Gastroesophageal sphincter (tissue), 4 donors: ENCODE results near the gene SLC35A2. TPM values are rescaled to one million over a fixed set of nuclear protein-coding genes. Genes with fewer than 3 reads are reported as not detected.

Experiments
- ATAC-seq: fragments of 150-250 bp; one replicate; pipeline ENCODE4 v1.9.1; 2016; ENCODE audit warnings: mild to moderate bottlenecking, moderate library complexity
- H3K27ac ChIP-seq, 4 donors: fragments of 200-600 bp; sonication (generic) in 3 of 4; 1 replicate in 3 of 4; 2 replicates in 1 of 4; pipeline ENCODE4 v1.5.1; 2016 to 2019
- H3K27me3 ChIP-seq: fragments of 200-600 bp; sonication (generic); one replicate; pipeline ENCODE4 v1.5.1; 2019
- H3K36me3 ChIP-seq, 2 donors: fragments of 200-600 bp; sonication (generic); one replicate each; pipeline ENCODE4 v1.5.1; 2019; ENCODE audit warnings: control low read depth in 1 of 2
- H3K4me1 ChIP-seq, 3 donors: fragments of 200-600 bp; sonication (generic); 1 replicate in 2 of 3; 2 replicates in 1 of 3; pipeline ENCODE4 v1.5.1; 2016 to 2019; ENCODE audit warnings: control low read depth in 2 of 3
- H3K4me3 ChIP-seq, 2 donors: fragments of 200-600 bp; sonication (generic); one replicate each; pipeline ENCODE4 v1.5.1; 2019; ENCODE audit warnings: mild to moderate bottlenecking in 1 of 2, moderate library complexity in 1 of 2
- H3K9me3 ChIP-seq, 3 donors: fragments of 200-600 bp; sonication (generic); one replicate each; pipeline ENCODE4 v1.5.1; 2017 to 2019; ENCODE audit warnings: control low read depth in 2 of 3
- EP300 ChIP-seq: sonication (generic); formaldehyde crosslinking; IDR thresholded peaks from one replicate; pipeline ENCODE4 v1.6.1; 2017; ENCODE audit warnings: antibody characterized with exemption, mild to moderate bottlenecking
- POLR2A ChIP-seq, 2 donors: fragments of 450-650 bp; IDR thresholded peaks; one replicate each; pipeline ENCODE4 v1.6.1; 2017; ENCODE audit warnings: antibody characterized with exemption in 2 of 2, mild to moderate bottlenecking in 2 of 2, moderate library complexity in 1 of 2
- POLR2AphosphoS5 ChIP-seq: sonication (generic); formaldehyde crosslinking; IDR thresholded peaks from one replicate; pipeline ENCODE4 v1.6.1; 2017; ENCODE audit warnings: antibody characterized with exemption
- WGBS, 2 donors: methylation state at CpG; one replicate each; pipeline ENCODE4 v1.1.5; 2018; ENCODE audit warnings: low coverage in 1 of 2; 5-methylcytosine and 5-hydroxymethylcytosine counted together
- total RNA-seq, 4 donors: library from RNA; depleted of rRNA; stranded (reverse); fragments of >200 nt; gene quantifications; one replicate each; pipeline ENCODE4 v1.1.0, GENCODE V29; 2016
- TF ChIP-seq, protein P1 (sequence below), 4 experiments: fragments of 200-600 bp in 2 of 4; fragments of 450-650 bp in 2 of 4; sonication (generic) in 1 of 4; IDR thresholded peaks; one replicate each; pipeline ENCODE4 v1.5.1; 2017 to 2019; ENCODE audit warnings: antibody characterized with exemption in 4 of 4, mild to moderate bottlenecking in 2 of 4, moderate library complexity in 2 of 4

SLC35A2 gene
- total RNA-seq, 4 donors from 2014 or later, result 8.1 to 12.8 (median 11.9) TPM

DNA sequence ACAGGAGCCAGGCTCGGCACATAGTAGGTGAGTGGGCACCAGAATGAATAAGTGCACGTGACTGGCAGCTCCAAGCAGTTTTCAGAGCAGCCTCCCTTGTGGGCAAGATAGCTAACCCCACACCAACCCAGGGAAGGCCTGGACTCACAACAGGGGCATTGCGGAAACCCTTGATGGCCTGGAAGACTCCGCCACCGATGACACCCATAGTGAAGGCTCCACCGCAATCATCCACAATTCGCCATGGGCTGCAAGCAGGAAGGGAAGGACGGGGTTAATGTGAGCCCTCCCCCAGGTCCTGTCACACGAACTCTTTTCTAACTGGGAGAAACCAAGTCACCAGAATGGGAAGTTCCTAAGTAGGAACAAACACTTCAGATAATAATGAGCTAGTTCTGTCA, 14.8 kb downstream of the SLC35A2 start:
- Histone ChIP-seq H3K27ac (peak overlapping the region; percentile 93 to 99 (median 94)), H3K27me3 (no peaks in the 10 kb centered on the region), H3K4me1 (peaks cover 0 to 46% (median 0%) of the 10 kb centered on the region in 3 donors), H3K4me3 (peak overlapping the region; percentile 71 to 90), H3K9me3 (no peaks in the 10 kb centered on the region), H3K36me3 (peaks cover 0 to 29% of the 10 kb centered on the region in 2 donors)
- ATAC-seq, result no peak
- WGBS, 2 donors, result 60% methylated on average over 1 of the region's 9 CpGs; no CpG with 5 or more reads in 1 of the 2 donors
- TF ChIP-seq POLR2A (IDR thresholded peaks at IDR 0.05), result no peak
- no peak for TF ChIP-seq POLR2AphosphoS5
- no peak for TF ChIP-seq EP300
- TF ChIP-seq, protein P1, sequence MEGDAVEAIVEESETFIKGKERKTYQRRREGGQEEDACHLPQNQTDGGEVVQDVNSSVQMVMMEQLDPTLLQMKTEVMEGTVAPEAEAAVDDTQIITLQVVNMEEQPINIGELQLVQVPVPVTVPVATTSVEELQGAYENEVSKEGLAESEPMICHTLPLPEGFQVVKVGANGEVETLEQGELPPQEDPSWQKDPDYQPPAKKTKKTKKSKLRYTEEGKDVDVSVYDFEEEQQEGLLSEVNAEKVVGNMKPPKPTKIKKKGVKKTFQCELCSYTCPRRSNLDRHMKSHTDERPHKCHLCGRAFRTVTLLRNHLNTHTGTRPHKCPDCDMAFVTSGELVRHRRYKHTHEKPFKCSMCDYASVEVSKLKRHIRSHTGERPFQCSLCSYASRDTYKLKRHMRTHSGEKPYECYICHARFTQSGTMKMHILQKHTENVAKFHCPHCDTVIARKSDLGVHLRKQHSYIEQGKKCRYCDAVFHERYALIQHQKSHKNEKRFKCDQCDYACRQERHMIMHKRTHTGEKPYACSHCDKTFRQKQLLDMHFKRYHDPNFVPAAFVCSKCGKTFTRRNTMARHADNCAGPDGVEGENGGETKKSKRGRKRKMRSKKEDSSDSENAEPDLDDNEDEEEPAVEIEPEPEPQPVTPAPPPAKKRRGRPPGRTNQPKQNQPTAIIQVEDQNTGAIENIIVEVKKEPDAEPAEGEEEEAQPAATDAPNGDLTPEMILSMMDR (IDR thresholded peaks at IDR 0.05), result no peak

DNA sequence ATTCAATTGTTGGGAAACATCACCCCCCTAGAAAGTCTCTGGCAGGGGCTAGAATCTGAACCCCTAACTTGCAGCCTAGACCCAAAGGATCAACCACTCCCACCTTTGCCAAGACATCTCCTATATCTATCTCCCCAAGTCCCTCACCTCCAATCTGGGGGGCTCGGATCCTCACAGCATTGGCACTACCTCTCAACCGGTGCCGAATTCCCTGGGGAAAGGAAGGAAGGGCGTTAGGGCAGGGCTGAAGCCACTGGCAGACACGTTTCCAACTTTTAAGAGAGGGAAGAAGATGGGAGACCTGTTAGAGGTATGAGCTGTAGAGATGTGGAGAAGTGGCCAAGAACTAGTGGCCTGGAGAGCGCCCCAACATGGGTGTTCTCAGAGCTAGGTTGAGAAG, 16.6 kb downstream of the SLC35A2 start:
- no peaks in the 10 kb centered on the region for H3K27me3 ChIP-seq
- TF ChIP-seq POLR2AphosphoS5 (no peak), EP300 (no peak), POLR2A (IDR thresholded peaks at IDR 0.05) (no peak)
- TF ChIP-seq, protein P1 (IDR thresholded peaks at IDR 0.05), result no peak
- no peak overlapping the region for H3K4me3 ChIP-seq
- 62 to 93% methylated on average over 2 to 3 of the region's 6 CpGs for WGBS, 2 donors
- no peak overlapping the region for H3K27ac ChIP-seq
- ATAC-seq, result no peak
- H3K9me3 ChIP-seq, result no peaks in the 10 kb centered on the region
- peaks cover 0 to 45% (median 0%) of the 10 kb centered on the region in 3 donors for H3K4me1 ChIP-seq
- peaks cover 0 to 17% of the 10 kb centered on the region in 2 donors for H3K36me3 ChIP-seq

DNA sequence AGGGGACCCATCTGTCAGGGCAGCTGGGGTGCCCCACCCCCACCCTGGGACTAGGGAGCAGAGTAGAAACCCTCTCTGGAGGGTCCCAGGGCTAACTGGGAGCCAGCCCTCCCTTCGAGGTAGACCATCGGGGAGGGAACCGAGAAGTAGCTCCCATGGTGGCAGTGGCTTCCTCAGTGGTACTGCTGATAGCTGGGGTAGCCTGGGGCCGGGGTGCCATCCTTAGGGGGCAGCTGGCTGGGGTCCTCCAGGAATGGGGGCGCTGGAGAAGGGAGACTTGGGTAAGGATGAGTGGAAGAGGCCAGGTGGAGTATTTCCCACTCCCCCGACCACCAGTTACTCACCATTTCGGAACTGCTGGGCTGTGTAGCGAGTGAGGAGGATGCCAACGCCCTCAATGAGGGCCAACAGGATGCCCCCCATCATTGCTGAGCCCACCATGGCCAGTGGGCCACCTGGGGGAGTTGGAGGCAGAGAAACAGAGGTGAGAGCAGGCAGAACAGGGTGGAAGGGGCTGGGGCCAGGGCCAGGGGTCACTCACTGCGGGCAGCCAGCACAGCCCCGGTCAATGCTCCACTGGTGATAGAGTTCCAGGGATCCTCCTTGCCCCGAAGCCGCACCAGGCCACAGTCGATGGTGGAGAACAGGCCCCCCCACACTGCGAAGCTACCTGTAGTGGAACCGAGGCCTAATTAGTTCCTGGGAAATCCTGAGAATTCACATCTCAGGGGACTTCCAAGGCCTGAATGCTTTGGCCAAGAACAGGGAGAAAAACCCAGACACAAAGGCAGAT, 17.7 kb downstream of the SLC35A2 start:
- TF ChIP-seq POLR2A (IDR thresholded peaks at IDR 0.05), result no peak
- TF ChIP-seq, protein P1 (IDR thresholded peaks at IDR 0.05), result no peak
- TF ChIP-seq EP300, result no peak
- no peak for TF ChIP-seq POLR2AphosphoS5
- H3K4me1 ChIP-seq, result peaks cover 0 to 34% (median 0%) of the 10 kb centered on the region in 3 donors
- H3K27me3 ChIP-seq, result no peaks in the 10 kb centered on the region
- no peak overlapping the region for H3K27ac ChIP-seq
- no peaks in the 10 kb centered on the region for H3K9me3 ChIP-seq
- H3K36me3 ChIP-seq, result peaks cover 0 to 17% of the 10 kb centered on the region in 2 donors
- ATAC-seq, result no peak
- 100% methylated on average over 3 of the region's 16 CpGs; no CpG with 5 or more reads in 1 of the 2 donors for WGBS, 2 donors
- H3K4me3 ChIP-seq, result no peak overlapping the region

DNA sequence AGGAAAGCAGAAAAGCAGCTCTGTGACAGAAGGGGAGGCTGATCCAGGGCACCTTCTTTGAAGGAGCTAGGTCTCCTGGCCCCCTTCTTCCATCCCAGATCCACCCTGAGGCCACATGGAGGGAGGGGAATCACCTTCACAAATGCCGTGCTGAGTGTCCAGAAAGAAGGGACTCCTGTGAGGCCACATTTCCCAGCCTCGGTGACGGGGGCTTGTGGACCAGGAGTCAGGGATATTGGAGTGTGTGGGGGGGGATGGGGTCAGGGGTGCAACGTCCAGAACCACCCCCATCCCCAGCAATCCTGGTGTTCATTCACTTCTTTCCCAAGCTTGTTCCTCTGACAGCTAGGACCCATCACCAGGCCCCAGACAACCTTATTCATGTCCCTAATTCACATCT, 18.6 kb downstream of the SLC35A2 start:
- H3K4me3 ChIP-seq, result no peak overlapping the region
- no peak overlapping the region for H3K27ac ChIP-seq
- H3K27me3 ChIP-seq, result no peaks in the 10 kb centered on the region
- no peak for ATAC-seq
- 43% methylated on average over 2 of the region's 4 CpGs; no CpG with 5 or more reads in 1 of the 2 donors for WGBS, 2 donors
- TF ChIP-seq POLR2A (IDR thresholded peaks at IDR 0.05) (no peak), EP300 (no peak)
- TF ChIP-seq, protein P1 (IDR thresholded peaks at IDR 0.05), result no peak
- H3K4me1 ChIP-seq, result peaks cover 0 to 29% (median 0%) of the 10 kb centered on the region in 3 donors
- no peaks in the 10 kb centered on the region for H3K9me3 ChIP-seq
- peaks cover 0 to 17% of the 10 kb centered on the region in 2 donors for H3K36me3 ChIP-seq
